Measurements from ENCODE around the gene ACER3. TPM values are rescaled to one million over a fixed set of nuclear protein-coding genes. Genes with fewer than 3 reads are reported as not detected.

ACER3 gene
- total RNA-seq, 1 donor from 2014 or later = 17.3 TPM

DNA sequence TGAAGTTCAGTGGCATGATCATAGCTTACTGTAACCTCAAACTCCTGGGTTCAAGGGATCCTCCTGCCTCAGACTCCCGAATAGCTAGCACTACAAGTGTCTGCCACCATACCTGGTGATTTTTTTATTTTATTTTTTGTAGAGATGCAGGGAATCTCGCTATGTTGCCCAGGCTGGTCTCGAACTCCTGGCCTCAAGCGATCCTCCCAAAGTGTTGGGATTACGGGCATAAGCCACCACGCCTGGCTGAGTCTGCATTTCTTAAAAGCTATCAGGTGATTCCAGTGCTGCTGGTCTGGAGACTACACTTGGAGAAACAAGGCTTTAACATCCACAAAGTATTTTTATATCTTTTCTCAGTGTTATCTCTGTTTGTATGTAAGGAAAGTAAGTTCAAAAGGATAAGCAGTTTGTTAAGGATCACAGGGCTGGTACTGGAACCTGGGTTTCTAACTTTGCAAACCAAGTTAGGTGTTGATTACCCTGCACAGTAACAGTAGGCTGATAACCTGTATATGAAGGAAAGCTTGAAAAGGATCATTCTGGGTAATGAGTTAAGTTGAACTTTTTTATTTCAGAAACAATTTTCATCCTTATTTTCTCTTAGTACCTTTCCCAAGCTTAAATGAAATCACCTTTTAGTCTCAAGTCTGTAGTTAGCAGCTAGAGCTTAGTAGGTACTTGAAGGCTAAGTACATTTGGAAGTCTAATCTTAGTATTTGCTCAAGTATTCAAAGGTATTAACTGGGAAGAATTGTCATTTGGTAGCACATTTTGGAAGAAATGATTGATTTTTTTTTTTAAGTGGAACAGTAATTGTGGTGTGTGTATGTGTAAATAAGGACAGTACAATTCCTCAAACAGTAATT, 12.5 kb downstream of the ACER3 start:
- H3K36me3 Mint-ChIP-seq (ENCODE audit: low read depth, unreplicated experiment) = peaks cover 3% of the 10 kb centered on the region
- TF ChIP-seq, protein P1, sequence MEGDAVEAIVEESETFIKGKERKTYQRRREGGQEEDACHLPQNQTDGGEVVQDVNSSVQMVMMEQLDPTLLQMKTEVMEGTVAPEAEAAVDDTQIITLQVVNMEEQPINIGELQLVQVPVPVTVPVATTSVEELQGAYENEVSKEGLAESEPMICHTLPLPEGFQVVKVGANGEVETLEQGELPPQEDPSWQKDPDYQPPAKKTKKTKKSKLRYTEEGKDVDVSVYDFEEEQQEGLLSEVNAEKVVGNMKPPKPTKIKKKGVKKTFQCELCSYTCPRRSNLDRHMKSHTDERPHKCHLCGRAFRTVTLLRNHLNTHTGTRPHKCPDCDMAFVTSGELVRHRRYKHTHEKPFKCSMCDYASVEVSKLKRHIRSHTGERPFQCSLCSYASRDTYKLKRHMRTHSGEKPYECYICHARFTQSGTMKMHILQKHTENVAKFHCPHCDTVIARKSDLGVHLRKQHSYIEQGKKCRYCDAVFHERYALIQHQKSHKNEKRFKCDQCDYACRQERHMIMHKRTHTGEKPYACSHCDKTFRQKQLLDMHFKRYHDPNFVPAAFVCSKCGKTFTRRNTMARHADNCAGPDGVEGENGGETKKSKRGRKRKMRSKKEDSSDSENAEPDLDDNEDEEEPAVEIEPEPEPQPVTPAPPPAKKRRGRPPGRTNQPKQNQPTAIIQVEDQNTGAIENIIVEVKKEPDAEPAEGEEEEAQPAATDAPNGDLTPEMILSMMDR (IDR thresholded peaks at IDR 0.05; ENCODE audit: unreplicated experiment) = no peak
- H3K4me3 Mint-ChIP-seq (ENCODE audit: unreplicated experiment) = no peak overlapping the region

DNA sequence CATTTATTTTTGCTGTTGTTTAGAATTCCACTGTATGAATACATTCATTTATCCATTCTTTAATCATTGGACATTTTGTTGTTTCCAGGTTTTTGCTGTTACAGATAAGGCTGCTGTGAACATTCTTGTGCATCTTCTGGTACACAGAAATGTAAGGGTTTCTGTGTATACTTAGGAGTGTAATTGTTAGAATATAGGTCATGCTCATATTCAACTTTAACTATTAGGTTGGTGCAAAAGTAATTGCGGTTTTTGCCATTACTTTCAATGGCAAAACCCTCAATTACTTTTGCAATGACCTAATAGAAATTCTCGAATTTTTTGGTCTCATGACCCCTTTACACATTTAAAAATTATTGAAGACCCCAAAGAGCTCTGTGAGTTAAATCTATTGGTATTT, 17.3 kb downstream of the ACER3 start:
- no peaks in the 10 kb centered on the region for H3K9me3 Mint-ChIP-seq (ENCODE audit: unreplicated experiment)
- no peaks in the 10 kb centered on the region for H3K36me3 Mint-ChIP-seq (ENCODE audit: low read depth, unreplicated experiment)
- TF ChIP-seq, protein P1 (IDR thresholded peaks at IDR 0.05; ENCODE audit: unreplicated experiment) = no peak
- peaks cover 4% of the 10 kb centered on the region for H3K4me1 Mint-ChIP-seq (ENCODE audit: unreplicated experiment)
- H3K4me3 Mint-ChIP-seq (ENCODE audit: unreplicated experiment) = no peak overlapping the region
- H3K27ac Mint-ChIP-seq (ENCODE audit: unreplicated experiment) = no peak overlapping the region
- DNase-seq (ENCODE audit: low spot score) = no peak
- no peaks in the 10 kb centered on the region for H3K27me3 Mint-ChIP-seq (ENCODE audit: unreplicated experiment)

More for the DNA sequence above, 12.5 kb downstream of the ACER3 start:
- no peak overlapping the region for H3K27ac Mint-ChIP-seq (ENCODE audit: unreplicated experiment)
- no peaks in the 10 kb centered on the region for H3K9me3 Mint-ChIP-seq (ENCODE audit: unreplicated experiment)
- peaks cover 4% of the 10 kb centered on the region for H3K4me1 Mint-ChIP-seq (ENCODE audit: unreplicated experiment)
- H3K27me3 Mint-ChIP-seq (ENCODE audit: unreplicated experiment) = no peaks in the 10 kb centered on the region
- DNase-seq (ENCODE audit: low spot score) = no peak

DNA sequence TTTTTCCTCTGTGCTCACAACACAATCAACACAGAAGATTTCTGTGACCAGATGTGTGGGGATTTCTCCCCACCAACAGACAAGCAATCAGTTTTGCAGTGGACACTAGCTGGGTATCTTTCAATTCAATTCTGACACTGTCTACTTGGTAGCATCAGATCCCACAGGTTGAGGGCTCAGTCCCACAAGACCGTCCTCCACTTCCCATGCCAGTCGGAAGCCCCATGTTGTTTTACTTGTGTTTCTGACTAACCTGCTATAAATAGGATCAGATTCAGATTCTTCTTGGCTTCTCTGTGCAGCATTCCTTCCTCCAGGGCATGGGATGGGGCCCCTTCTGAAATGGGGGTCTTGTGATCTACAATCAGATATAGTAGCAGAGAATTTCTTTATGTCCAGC, 19.6 kb downstream of the ACER3 start:
- TF ChIP-seq, protein P1 (IDR thresholded peaks at IDR 0.05; ENCODE audit: unreplicated experiment) = no peak
- Mint-ChIP-seq H3K4me1 (ENCODE audit: unreplicated experiment) (peaks cover 6% of the 10 kb centered on the region), H3K27ac (ENCODE audit: unreplicated experiment) (no peak overlapping the region), H3K4me3 (ENCODE audit: unreplicated experiment) (no peak overlapping the region), H3K36me3 (ENCODE audit: low read depth, unreplicated experiment) (no peaks in the 10 kb centered on the region), H3K9me3 (ENCODE audit: unreplicated experiment) (no peaks in the 10 kb centered on the region), H3K27me3 (ENCODE audit: unreplicated experiment) (no peaks in the 10 kb centered on the region)
- no peak for DNase-seq (ENCODE audit: low spot score)

DNA sequence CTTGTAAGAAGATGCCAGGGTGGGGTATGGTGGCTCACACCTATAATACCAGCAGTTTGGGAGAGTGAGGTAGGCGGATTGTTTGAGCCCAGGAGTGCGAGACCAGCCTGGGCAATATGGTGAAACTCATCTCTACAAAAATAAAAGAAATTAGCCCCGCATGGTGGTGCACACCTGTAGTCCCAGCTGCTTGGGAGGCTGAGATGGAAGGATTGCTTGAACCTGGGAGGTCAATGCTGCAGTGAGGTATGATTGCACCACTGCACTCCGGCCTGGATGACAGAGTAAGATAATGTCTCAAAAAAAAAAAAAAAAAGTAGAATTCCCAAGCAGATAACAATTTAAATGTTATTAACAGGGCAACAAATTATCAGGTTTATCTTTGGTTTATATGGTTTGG, 20.2 kb downstream of the ACER3 start:
- H3K9me3 Mint-ChIP-seq (ENCODE audit: unreplicated experiment) = no peaks in the 10 kb centered on the region

More for the DNA sequence above, 20.2 kb downstream of the ACER3 start:
- H3K4me1 Mint-ChIP-seq (ENCODE audit: unreplicated experiment) = peaks cover 10% of the 10 kb centered on the region
- DNase-seq (ENCODE audit: low spot score) = no peak
- H3K27ac Mint-ChIP-seq (ENCODE audit: unreplicated experiment) = no peak overlapping the region
- H3K4me3 Mint-ChIP-seq (ENCODE audit: unreplicated experiment) = no peak overlapping the region
- no peaks in the 10 kb centered on the region for H3K27me3 Mint-ChIP-seq (ENCODE audit: unreplicated experiment)
- TF ChIP-seq, protein P1 (IDR thresholded peaks at IDR 0.05; ENCODE audit: unreplicated experiment) = no peak
- no peaks in the 10 kb centered on the region for H3K36me3 Mint-ChIP-seq (ENCODE audit: low read depth, unreplicated experiment)

All from endothelial cell (in vitro differentiated cells).